Measurements from ENCODE around the gene CEP83. TPM values are rescaled to one million over a fixed set of nuclear protein-coding genes. Genes with fewer than 3 reads are reported as not detected.

CEP83 gene
- polyA plus RNA-seq, 1 donor from 2014 or later: 19.5 TPM

GRCh38 chr12:94269316-94269999 lies 190.2 kb downstream of the CEP83 start:
- peaks cover 7% of the 10 kb centered on the region for H3K36me3 ChIP-seq (ENCODE audit: insufficient read depth, low read length)
- H3K9me3 ChIP-seq (ENCODE audit: low read length): no peaks in the 10 kb centered on the region
- no peak overlapping the region for H2AFZ ChIP-seq (ENCODE audit: low read depth, low read length)
- no peak overlapping the region for H3K4me3 ChIP-seq (ENCODE audit: low read length)
- H3K4me2 ChIP-seq (ENCODE audit: low read length): no peak overlapping the region
- no peaks in the 10 kb centered on the region for H3K27me3 ChIP-seq (ENCODE audit: insufficient read depth, low read depth, low read length)
- TF ChIP-seq REST (IDR thresholded peaks at IDR 0.05; ENCODE audit: borderline replicate concordance) (no peak), POLR2AphosphoS5 (IDR thresholded peaks at IDR 0.05) (no peak), CTCF (IDR thresholded peaks at IDR 0.05; ENCODE audit: poor library complexity, severe bottlenecking) (no peak), RAD21 (conservative IDR thresholded peaks at IDR 0.05) (no peak), EP300 (conservative IDR thresholded peaks at IDR 0.05; ENCODE audit: poor library complexity, severe bottlenecking) (no peak), SMC3 (conservative IDR thresholded peaks at IDR 0.05; ENCODE audit: poor library complexity) (no peak)
- H3F3A ChIP-seq (ENCODE audit: insufficient read depth, low read length, poor library complexity, severe bottlenecking): no peaks in the 10 kb centered on the region
- H3K27ac ChIP-seq (ENCODE audit: low read length): no peak overlapping the region
- no peaks in the 10 kb centered on the region for H3K9me2 ChIP-seq (ENCODE audit: insufficient read depth, low read length)
- H3K9ac ChIP-seq (ENCODE audit: low read length): no peak overlapping the region
- no peaks in the 10 kb centered on the region for H4K20me1 ChIP-seq (ENCODE audit: insufficient read depth)
- H3K79me2 ChIP-seq (replicated peaks; ENCODE audit: insufficient read depth, low read length): no peaks in the 10 kb centered on the region

GRCh38 chr12:94267921-94268471 lies 191.7 kb downstream of the CEP83 start:
- TF ChIP-seq MXI1 (conservative IDR thresholded peaks at IDR 0.05; ENCODE audit: poor library complexity, severe bottlenecking): no peak
- TF ChIP-seq EZH2 (IDR thresholded peaks at IDR 0.05; ENCODE audit: borderline replicate concordance, insufficient read depth, low read length, poor library complexity, severe bottlenecking): no peak
- TF ChIP-seq POLR2AphosphoS5 (IDR thresholded peaks at IDR 0.05): no peak
- no peak for TF ChIP-seq RAD21 (conservative IDR thresholded peaks at IDR 0.05)
- no peak for TF ChIP-seq CTCF (IDR thresholded peaks at IDR 0.05; ENCODE audit: poor library complexity, severe bottlenecking)
- TF ChIP-seq SMC3 (conservative IDR thresholded peaks at IDR 0.05; ENCODE audit: poor library complexity): no peak
- Histone ChIP-seq H3K4me2 (ENCODE audit: low read length) (no peak overlapping the region), H3K9me3 (ENCODE audit: low read length) (no peaks in the 10 kb centered on the region), H3K27ac (ENCODE audit: low read length) (no peak overlapping the region), H3K9ac (ENCODE audit: low read length) (no peak overlapping the region), H3F3A (ENCODE audit: insufficient read depth, low read length, poor library complexity, severe bottlenecking) (no peaks in the 10 kb centered on the region), H3K79me2 (replicated peaks; ENCODE audit: insufficient read depth, low read length) (no peaks in the 10 kb centered on the region), H3K27me3 (ENCODE audit: insufficient read depth, low read depth, low read length) (no peaks in the 10 kb centered on the region), H4K20me1 (ENCODE audit: insufficient read depth) (no peaks in the 10 kb centered on the region), H3K9me2 (ENCODE audit: insufficient read depth, low read length) (no peaks in the 10 kb centered on the region), H2AFZ (ENCODE audit: low read depth, low read length) (no peak overlapping the region), H3K4me3 (ENCODE audit: low read length) (no peak overlapping the region), H3K36me3 (ENCODE audit: insufficient read depth, low read length) (peaks cover 14% of the 10 kb centered on the region)

Data from neural cell (in vitro differentiated cells).